GM12874 (cell line): Measurements from ENCODE around the gene LAMA3.

Experiments used
- CTCF ChIP-seq: IDR thresholded peaks from 2 replicates; pipeline ENCODE4 v1.5.1; 2011; ENCODE audit warnings: low read depth, mild to moderate bottlenecking, control low read depth, low read length, moderate library complexity; ENCODE audit not compliant: insufficient read depth

The LAMA3 gene

GRCh38 chr18:23664674-23665073 lies 24.6 kb upstream of the LAMA3 start:
- TF ChIP-seq CTCF: no peak

- TF ChIP-seq CTCF: no peak
These were observed 22.1 kb upstream of the LAMA3 start for GRCh38 chr18:23667114-23667513.

GRCh38 chr18:23668731-23669130 lies 20.5 kb upstream of the LAMA3 start:
- TF ChIP-seq CTCF: no peak

- no peak for TF ChIP-seq CTCF
These were observed 20.0 kb upstream of the LAMA3 start for GRCh38 chr18:23669202-23669766.

GRCh38 chr18:23669804-23670405 lies 19.3 kb upstream of the LAMA3 start:
- TF ChIP-seq CTCF: no peak

GRCh38 chr18:23671564-23671963 lies 17.7 kb upstream of the LAMA3 start:
- TF ChIP-seq CTCF: no peak

- no peak for TF ChIP-seq CTCF
These were observed 15.5 kb upstream of the LAMA3 start for GRCh38 chr18:23673725-23674124.
